Progenitor cell of endocrine pancreas (in vitro differentiated cells): Measurements from ENCODE around the gene MOCS3. TPM values are rescaled to one million over a fixed set of nuclear protein-coding genes. Genes with fewer than 3 reads are reported as not detected.

Experiments used
- DNase-seq: peaks from one replicate; pipeline ENCODE4 v3.0.0; 2021; ENCODE audit warnings: low spot score; ENCODE audit not compliant: unreplicated experiment
- H3K27ac Mint-ChIP-seq: 2 replicates; pipeline ENCODE4 v1.8.0; 2021; ENCODE audit warnings: mild to moderate bottlenecking, moderate library complexity, mixed read lengths
- H3K27me3 Mint-ChIP-seq: 2 replicates; pipeline ENCODE4 v1.8.0; 2021; ENCODE audit warnings: mixed read lengths
- H3K36me3 Mint-ChIP-seq: 2 replicates; pipeline ENCODE4 v1.8.0; 2022; ENCODE audit warnings: mixed read lengths; ENCODE audit not compliant: insufficient read depth
- H3K4me1 Mint-ChIP-seq: 2 replicates; pipeline ENCODE4 v1.8.0; 2021; ENCODE audit warnings: low read depth, mixed read lengths
- H3K4me3 Mint-ChIP-seq: 2 replicates; pipeline ENCODE4 v1.8.0; 2021; ENCODE audit warnings: low read depth, mild to moderate bottlenecking, moderate library complexity, mixed read lengths
- H3K9me3 Mint-ChIP-seq: 2 replicates; pipeline ENCODE4 v1.8.0; 2021; ENCODE audit warnings: low read depth, mixed read lengths
- CTCF ChIP-seq: fragments of 200-600 bp; sonication (generic); IDR thresholded peaks from one replicate; pipeline ENCODE4 v1.5.0; 2021; ENCODE audit warnings: antibody characterized with exemption, mild to moderate bottlenecking; ENCODE audit not compliant: unreplicated experiment
- total RNA-seq: library from RNA; stranded (reverse); gene quantifications from 2 replicates; pipeline ENCODE4 v1.2.1, GENCODE V29; 2021

Gene MOCS3
- total RNA-seq, 1 donor from 2014 or later = 5.8 TPM

- Mint-ChIP-seq H3K36me3 (peaks cover 26% of the 10 kb centered on the region), H3K4me3 (peak overlapping the region; percentile 93), H3K27ac (peak overlapping the region; percentile 98), H3K4me1 (peaks cover 44% of the 10 kb centered on the region), H3K27me3 (no peaks in the 10 kb centered on the region), H3K9me3 (no peaks in the 10 kb centered on the region)
- no peak for DNase-seq
- peak; percentile 28 for TF ChIP-seq CTCF
Observed at GRCh38 chr20:50928469-50928868, 30.1 kb upstream of the MOCS3 start.

- Mint-ChIP-seq H3K36me3 (peaks cover 30% of the 10 kb centered on the region), H3K27ac (peak overlapping the region; percentile 98), H3K9me3 (no peaks in the 10 kb centered on the region), H3K4me3 (peak overlapping the region; percentile 93), H3K27me3 (no peaks in the 10 kb centered on the region), H3K4me1 (peaks cover 40% of the 10 kb centered on the region)
- peak; percentile 97 for TF ChIP-seq CTCF
- DNase-seq = peak; percentile 86
Observed at GRCh38 chr20:50929299-50930138, 29.1 kb upstream of the MOCS3 start.

- peak overlapping the region; percentile 98 for H3K27ac Mint-ChIP-seq
Observed at GRCh38 chr20:50930139-50930975, 28.3 kb upstream of the MOCS3 start.

GRCh38 chr20:50930976-50931305 lies 27.7 kb upstream of the MOCS3 start:
- DNase-seq = no peak
- peak overlapping the region; percentile 80 for H3K4me3 Mint-ChIP-seq
- H3K4me1 Mint-ChIP-seq = peaks cover 29% of the 10 kb centered on the region
- peak overlapping the region; percentile 96 for H3K27ac Mint-ChIP-seq
- TF ChIP-seq CTCF = no peak
- peaks cover 33% of the 10 kb centered on the region for H3K36me3 Mint-ChIP-seq
- H3K9me3 Mint-ChIP-seq = no peaks in the 10 kb centered on the region
- no peaks in the 10 kb centered on the region for H3K27me3 Mint-ChIP-seq

More at GRCh38 chr20:50930139-50930975, 28.3 kb upstream of the MOCS3 start:
- Mint-ChIP-seq H3K4me3 (peak overlapping the region; percentile 93), H3K27me3 (no peaks in the 10 kb centered on the region), H3K36me3 (peaks cover 31% of the 10 kb centered on the region), H3K9me3 (no peaks in the 10 kb centered on the region), H3K4me1 (peaks cover 35% of the 10 kb centered on the region)
- peak; percentile 17 for DNase-seq
- TF ChIP-seq CTCF = no peak

- Mint-ChIP-seq H3K36me3 (peaks cover 33% of the 10 kb centered on the region), H3K4me3 (peak within 1 kb of the TSS; percentile 93), H3K27ac (peak within 1 kb of the TSS; percentile 100), H3K27me3 (no peaks in the 10 kb centered on the region), H3K4me1 (peaks cover 29% of the 10 kb centered on the region), H3K9me3 (no peaks in the 10 kb centered on the region)
- peak; percentile 69 for TF ChIP-seq CTCF
- peak; percentile 82 for DNase-seq
Observed at GRCh38 chr20:50931306-50932015, 27.2 kb upstream of the MOCS3 start, which contains the start of gene ADNP. TSS of gene ADNP (minus strand) at chr20:50931437. CDS start at chr20:50903996, 27,441 bp downstream.
